ENCODE data around the gene ANO10. TPM values are rescaled to one million over a fixed set of nuclear protein-coding genes. Genes with fewer than 3 reads are reported as not detected.

Gene ANO10
- total and polyA plus RNA-seq, 2 donors (not counting 1 experiment from before 2014, with no cell fraction given), result 1.9 to 10.6 TPM

DNA sequence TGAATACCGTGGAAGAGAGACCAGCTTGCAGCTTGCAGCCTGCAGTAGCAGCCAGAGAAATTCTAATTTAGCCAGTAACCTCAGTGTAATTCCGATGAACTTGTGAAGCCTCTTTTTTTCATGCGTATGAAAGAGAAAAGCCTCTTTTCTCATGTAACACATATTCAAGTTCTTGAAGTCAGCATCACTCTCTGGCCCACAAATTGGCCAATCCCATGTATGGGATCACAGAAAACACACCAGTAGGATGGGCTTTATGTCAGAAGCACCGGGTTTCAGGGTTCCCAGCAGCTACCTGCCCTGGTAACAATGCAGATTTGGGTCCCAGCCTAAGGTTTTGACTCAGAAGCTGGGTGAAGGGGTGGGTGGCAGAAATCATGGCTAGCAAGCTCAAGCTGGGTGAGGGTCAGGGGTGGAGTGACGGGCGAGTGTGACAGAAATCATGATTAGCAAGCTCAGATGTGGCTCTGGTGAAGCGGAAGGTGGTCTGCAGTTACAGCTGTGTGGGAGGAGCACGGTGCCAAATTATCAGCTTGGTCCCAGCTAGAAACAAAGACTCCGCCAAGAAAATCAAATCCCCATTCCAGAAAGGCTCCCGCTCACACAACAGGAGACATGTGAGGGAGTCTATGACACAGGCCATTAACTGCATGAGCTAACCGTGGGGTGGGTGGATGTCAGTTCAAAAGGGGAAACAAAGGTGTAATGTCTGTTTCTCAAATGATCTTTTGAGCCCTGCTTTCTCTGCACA is 248.8 kb downstream of the ANO10 start:
- no peak overlapping the region for H3K27ac Mint-ChIP-seq
- Histone ChIP-seq H3K36me3 (replicated peaks in 1 of 2; ENCODE audit: control extremely low read depth in 1 of 2, control insufficient read depth in 1 of 2, extremely low read depth in 1 of 2, insufficient read depth in 2 of 2, low read length in 1 of 2) (no peaks in the 10 kb centered on the region), H4K20me1 (ENCODE audit: control insufficient read depth, insufficient read depth, low read length, poor library complexity, severe bottlenecking) (no peaks in the 10 kb centered on the region), H2AFZ (ENCODE audit: insufficient read depth, low read depth, low read length, poor library complexity, severe bottlenecking) (no peak overlapping the region), H3K4me1 (ENCODE audit: control insufficient read depth in 2 of 2, insufficient read depth in 2 of 2, low read length in 2 of 2) (no peaks in the 10 kb centered on the region), H3K27me3 (replicated peaks in 1 of 4; ENCODE audit: control extremely low read depth in 1 of 4, control insufficient read depth in 3 of 4, insufficient read depth in 4 of 4, low read length in 3 of 4) (no peaks in the 10 kb centered on the region), H3K4me2 (replicated peaks; ENCODE audit: low read depth, low read length, poor library complexity, severe bottlenecking) (no peak overlapping the region), H3K4me3 (ENCODE audit: control extremely low read depth in 1 of 5, extremely low read depth in 1 of 5, insufficient read depth in 1 of 5, low read depth in 2 of 5, low read length in 4 of 5) (no peak overlapping the region), H3K9ac (ENCODE audit: low read length) (no peak overlapping the region), H3K79me2 (ENCODE audit: control insufficient read depth, insufficient read depth, low read length) (no peaks in the 10 kb centered on the region), H3K9me3 (ENCODE audit: control extremely low read depth in 1 of 3, control insufficient read depth in 2 of 3, insufficient read depth in 1 of 3, low read length in 2 of 3) (no peaks in the 10 kb centered on the region), H3K27ac (ENCODE audit: low read length in 2 of 2) (no peak overlapping the region)
- no peak for DNase-seq
- no peak overlapping the region for H3K4me3 Mint-ChIP-seq
- WGBS (ENCODE audit: insufficient coverage), result 87% methylated on average over 7 of the region's 11 CpGs
- ATAC-seq (ENCODE audit: low read depth), result no peak
- TF ChIP-seq CTCF (IDR thresholded peaks at IDR 0.05) (no peak), EZH2 (IDR thresholded peaks at IDR 0.05; ENCODE audit: borderline replicate concordance, insufficient read depth, low read depth, low read length, poor library complexity, severe bottlenecking) (no peak)
- ChIA-PET CTCF (no interaction called here), POLR2A (interaction anchor here (0.6 kb wide), 1 partner anchor 9 kb away, joined by 6 read pairs; no protein-coding TSS in a partner anchor)
- H3K4me1 Mint-ChIP-seq, result no peaks in the 10 kb centered on the region
- no peaks in the 10 kb centered on the region for H3K27me3 Mint-ChIP-seq
- intact Hi-C loops (cut with micrococcal nuclease), result no loop called here
- H3K9me3 Mint-ChIP-seq (ENCODE audit: insufficient read depth), result no peaks in the 10 kb centered on the region

DNA sequence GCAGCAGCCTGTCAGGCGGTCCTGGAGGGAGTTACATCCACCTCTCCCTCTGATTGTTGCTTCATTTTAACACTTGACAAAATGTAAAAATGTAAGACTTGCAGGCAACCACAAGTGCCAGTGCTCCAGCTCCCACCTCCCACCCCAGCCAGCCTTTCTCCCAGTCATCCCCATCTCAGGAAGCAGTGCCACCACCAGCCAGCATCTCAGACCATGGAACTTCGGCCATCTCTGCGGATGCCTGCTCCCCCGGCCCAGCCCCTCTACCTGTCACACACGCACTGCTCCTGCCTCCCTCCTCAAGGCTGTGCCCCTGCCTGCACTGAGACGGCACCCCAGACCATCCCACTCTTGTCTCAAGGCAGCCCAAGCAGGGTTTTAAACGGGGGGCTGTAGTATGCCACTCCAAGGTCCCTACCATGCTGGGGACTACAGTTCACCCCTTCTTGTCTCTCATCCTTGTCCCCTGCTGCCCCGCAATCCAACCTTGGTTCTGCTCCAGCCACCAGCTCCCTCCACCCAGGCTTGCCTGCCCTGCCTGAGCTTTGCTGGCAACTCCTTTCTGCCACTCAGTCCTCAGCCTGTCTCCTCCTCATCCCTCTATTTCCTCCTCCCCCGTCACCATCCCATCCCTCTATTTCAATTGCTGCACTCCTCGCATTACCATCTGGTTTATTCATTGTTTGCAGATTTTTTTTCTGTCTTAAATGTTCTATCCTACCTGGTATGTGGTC is 249.6 kb downstream of the ANO10 start:
- CTCF ChIA-PET, result interaction anchor here (0.8 kb wide), 1 partner anchor 149 kb away, joined by 3 read pairs; no protein-coding TSS in a partner anchor
- Mint-ChIP-seq H3K4me1 (no peaks in the 10 kb centered on the region), H3K9me3 (ENCODE audit: insufficient read depth) (no peaks in the 10 kb centered on the region), H3K27ac (no peak overlapping the region), H3K4me3 (no peak overlapping the region), H3K27me3 (no peaks in the 10 kb centered on the region)
- intact Hi-C loops (cut with micrococcal nuclease), result no loop called here
- Histone ChIP-seq H3K9ac (ENCODE audit: low read length) (no peak overlapping the region), H4K20me1 (ENCODE audit: control insufficient read depth, insufficient read depth, low read length, poor library complexity, severe bottlenecking) (no peaks in the 10 kb centered on the region), H3K27me3 (replicated peaks in 1 of 4; ENCODE audit: control extremely low read depth in 1 of 4, control insufficient read depth in 3 of 4, insufficient read depth in 4 of 4, low read length in 3 of 4) (no peaks in the 10 kb centered on the region), H3K79me2 (ENCODE audit: control insufficient read depth, insufficient read depth, low read length) (no peaks in the 10 kb centered on the region), H2AFZ (ENCODE audit: insufficient read depth, low read depth, low read length, poor library complexity, severe bottlenecking) (no peak overlapping the region), H3K4me2 (replicated peaks; ENCODE audit: low read depth, low read length, poor library complexity, severe bottlenecking) (no peak overlapping the region), H3K4me3 (ENCODE audit: control extremely low read depth in 1 of 5, extremely low read depth in 1 of 5, insufficient read depth in 1 of 5, low read depth in 2 of 5, low read length in 4 of 5) (no peak overlapping the region), H3K4me1 (ENCODE audit: control insufficient read depth in 2 of 2, insufficient read depth in 2 of 2, low read length in 2 of 2) (no peaks in the 10 kb centered on the region), H3K27ac (ENCODE audit: low read length in 2 of 2) (no peak overlapping the region), H3K36me3 (replicated peaks in 1 of 2; ENCODE audit: control extremely low read depth in 1 of 2, control insufficient read depth in 1 of 2, extremely low read depth in 1 of 2, insufficient read depth in 2 of 2, low read length in 1 of 2) (no peaks in the 10 kb centered on the region), H3K9me3 (ENCODE audit: control extremely low read depth in 1 of 3, control insufficient read depth in 2 of 3, insufficient read depth in 1 of 3, low read length in 2 of 3) (no peaks in the 10 kb centered on the region)
- DNase-seq (no peak), ATAC-seq (ENCODE audit: low read depth) (no peak)
- POLR2A ChIA-PET, result no interaction called here
- TF ChIP-seq EZH2 (IDR thresholded peaks at IDR 0.05; ENCODE audit: borderline replicate concordance, insufficient read depth, low read depth, low read length, poor library complexity, severe bottlenecking) (no peak), CTCF (IDR thresholded peaks at IDR 0.05) (no peak)
- WGBS (ENCODE audit: insufficient coverage), result 93% methylated on average over 8 of the region's 10 CpGs

Data from B cell (primary cell).